HepG2 (cell line): ENCODE data around the gene PHF23. TPM values are rescaled to one million over a fixed set of nuclear protein-coding genes. Genes with fewer than 3 reads are reported as not detected.

ENCODE experiments used
- CC2D1A ChIP-seq: sonication (generic); formaldehyde crosslinking; IDR thresholded peaks from 2 replicates; pipeline ENCODE4 v1.8.1; 2023; ENCODE audit warnings: mild to moderate bottlenecking, missing genetic modification reagents
- FOXP1 ChIP-seq, 2 experiments: fragments of 450-650 bp in 1 of 2; IDR thresholded peaks; 2 replicates each; pipeline ENCODE4 v1.6.1; 2017 to 2018; ENCODE audit warnings: antibody characterized with exemption in 1 of 2
- HBP1 ChIP-seq: IDR thresholded peaks from 2 replicates; pipeline ENCODE4 v1.6.1; 2016; ENCODE audit warnings: low read depth, control low read depth
- HDAC2 ChIP-seq: sonication (generic); formaldehyde crosslinking; IDR thresholded peaks from 2 replicates; pipeline ENCODE4 v1.4.0; 2020; ENCODE audit warnings: missing genetic modification reagents
- JUNB ChIP-seq: sonication (generic); formaldehyde crosslinking; IDR thresholded peaks from 2 replicates; pipeline ENCODE4 v1.8.0; 2022; ENCODE audit warnings: missing genetic modification reagents, mild to moderate bottlenecking, borderline replicate concordance
- MEF2D ChIP-seq: sonication (generic); formaldehyde crosslinking; IDR thresholded peaks from 2 replicates; pipeline ENCODE4 v1.5.1; 2020; ENCODE audit warnings: mild to moderate bottlenecking, missing genetic modification reagents
- PHF5A ChIP-seq: IDR thresholded peaks from one replicate; pipeline ENCODE4 v1.6.1; 2018; ENCODE audit warnings: low read depth, missing genetic modification reagents; ENCODE audit not compliant: unreplicated experiment
- RELA ChIP-seq: sonication (generic); formaldehyde crosslinking; IDR thresholded peaks from 2 replicates; pipeline ENCODE4 v1.4.0; 2020; ENCODE audit warnings: missing genetic modification reagents
- RFX3 ChIP-seq: IDR thresholded peaks from 2 replicates; pipeline ENCODE4 v1.6.1; 2016; ENCODE audit warnings: missing biosample characterization, missing genetic modification reagents
- RFX5 ChIP-seq: IDR thresholded peaks from 2 replicates; pipeline ENCODE4 v1.6.1; 2011; ENCODE audit warnings: low read depth, low read length, improper control_type of control experiment
- RORA ChIP-seq: sonication (generic); formaldehyde crosslinking; IDR thresholded peaks from 2 replicates; pipeline ENCODE4 v1.5.0; 2020; ENCODE audit warnings: mild to moderate bottlenecking, missing genetic modification reagents, moderate library complexity
- SMAD3 ChIP-seq: sonication (generic); formaldehyde crosslinking; IDR thresholded peaks from 2 replicates; pipeline ENCODE4 v1.4.0; 2020; ENCODE audit warnings: missing genetic modification reagents
- ZBTB49 ChIP-seq: sonication (generic); formaldehyde crosslinking; IDR thresholded peaks from 2 replicates; pipeline ENCODE4 v1.4.0; 2020; ENCODE audit warnings: missing genetic modification reagents, borderline replicate concordance
- ZC3H4 ChIP-seq: sonication (generic); formaldehyde crosslinking; IDR thresholded peaks from 2 replicates; pipeline ENCODE4 v1.4.0; 2020; ENCODE audit warnings: missing genetic modification reagents, borderline replicate concordance
- ZEB1 ChIP-seq: IDR thresholded peaks from 2 replicates; pipeline ENCODE4 v1.6.1; 2012; ENCODE audit warnings: mild to moderate bottlenecking, low read depth, inconsistent platforms; ENCODE audit not compliant: insufficient replicate concordance
- ZNF124 ChIP-seq: sonication (generic); formaldehyde crosslinking; IDR thresholded peaks from 2 replicates; pipeline ENCODE4 v1.4.0; 2020; ENCODE audit warnings: missing genetic modification reagents
- ZNF232 ChIP-seq: sonication (generic); formaldehyde crosslinking; IDR thresholded peaks from 2 replicates; pipeline ENCODE4 v1.4.0; 2020; ENCODE audit warnings: missing genetic modification reagents, borderline replicate concordance
- ZNF510 ChIP-seq: sonication (generic); formaldehyde crosslinking; IDR thresholded peaks from 2 replicates; pipeline ENCODE4 v1.4.0; 2020; ENCODE audit warnings: low read depth, mild to moderate bottlenecking, missing genetic modification reagents
- ZNF644 ChIP-seq: IDR thresholded peaks from 2 replicates; pipeline ENCODE4 v1.6.1; 2016; ENCODE audit warnings: low read depth
- ZNF768 ChIP-seq: sonication (generic); formaldehyde crosslinking; IDR thresholded peaks from 2 replicates; pipeline ENCODE4 v1.4.0; 2020; ENCODE audit warnings: missing genetic modification reagents
- ZSCAN12 ChIP-seq: sonication (generic); formaldehyde crosslinking; IDR thresholded peaks from 2 replicates; pipeline ENCODE4 v1.9.0; 2021; ENCODE audit warnings: mild to moderate bottlenecking, missing genetic modification reagents
- polyA plus RNA-seq, 8 experiments: library from polyadenylated mRNA; depleted of rRNA in 3 of 8; stranded (reverse) in 7 of 8; unstranded in 1 of 8; fragments of >200 nt; fragmentation: Illumina TruSeq in 4 of 8; extraction: Trizol in 4 of 8; gene quantifications; 2 replicates each; pipeline versions ENCODE4 v1.2.1 to v1.2.3, GENCODE V29; 2011 to 2016; ENCODE audit warnings: low read depth in 4 of 8, missing spikeins in 1 of 8, mixed read lengths in 1 of 8; ENCODE audit not compliant: insufficient read depth in 1 of 8
- total RNA-seq, 5 experiments: library from RNA; depleted of rRNA; stranded (reverse); fragments of >200 nt; fragmentation: Illumina TruSeq; extraction: Trizol; gene quantifications; 2 replicates each; pipeline ENCODE4 v1.2.3, GENCODE V29; 2016; ENCODE audit warnings: low read depth in 1 of 5
- TF ChIP-seq, protein P1 (sequence below): sonication (generic); formaldehyde crosslinking; IDR thresholded peaks from 2 replicates; pipeline ENCODE4 v1.9.0; 2021; ENCODE audit warnings: missing genetic modification reagents, mild to moderate bottlenecking, borderline replicate concordance

Gene PHF23
- total and polyA plus RNA-seq, 2 of the 13 experiments (the other 11 are each of a cell fraction or from before 2014, with no cell fraction given) = 27.6 to 33.2 TPM

DNA sequence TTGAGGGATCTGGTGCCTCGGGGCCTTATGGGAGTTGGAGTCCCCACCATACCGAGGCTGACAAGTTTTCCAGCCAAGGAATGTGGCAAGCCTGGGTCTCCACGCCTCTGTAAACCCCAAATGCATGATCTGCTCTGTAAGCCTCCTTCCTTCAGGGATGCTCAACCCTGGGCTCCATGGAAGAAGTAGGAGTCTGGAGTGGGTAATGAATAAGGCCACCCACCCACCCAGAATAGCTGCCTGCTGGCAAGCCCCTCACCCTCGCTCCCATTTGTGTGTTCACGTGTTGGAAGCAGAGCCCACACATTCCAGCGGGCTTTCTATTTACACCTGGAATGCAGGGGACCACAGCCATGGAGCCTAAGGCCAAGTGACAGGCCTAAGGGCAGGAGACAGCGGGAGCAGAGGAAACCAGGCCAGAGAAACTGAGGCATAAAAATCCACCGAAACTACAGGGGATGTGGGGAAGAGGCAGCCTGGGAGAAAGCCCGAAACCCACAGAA is 24.1 kb downstream of the PHF23 start (continued):
- TF ChIP-seq CC2D1A (CRISPR knock-in tag) (no peak), RFX3 (CRISPR knock-in tag) (no peak), RELA (CRISPR knock-in tag) (no peak), ZBTB49 (CRISPR knock-in tag) (no peak), ZEB1 (peak; percentile 48), JUNB (CRISPR knock-in tag) (no peak), FOXP1 (IDR thresholded peaks at IDR 0.05) (no peak), FOXP1 (CRISPR knock-in tag; IDR thresholded peaks at IDR 0.05) (0 out of 2 replicates have a peak, but pooled peaks have one; percentile 1), HDAC2 (CRISPR knock-in tag) (no peak), MEF2D (CRISPR knock-in tag) (no peak), ZNF510 (CRISPR knock-in tag) (no peak), RFX5 (no peak), ZNF644 (no peak), PHF5A (no peak), RORA (CRISPR knock-in tag) (no peak), ZSCAN12 (CRISPR knock-in tag) (no peak), ZNF232 (CRISPR knock-in tag) (no peak), ZNF768 (no peak), ZC3H4 (no peak), HBP1 (CRISPR knock-in tag) (no peak), SMAD3 (peak; percentile 4; the same call in 1 of the 2 replicates), ZNF124 (CRISPR knock-in tag) (no peak)
- TF ChIP-seq, protein P1, sequence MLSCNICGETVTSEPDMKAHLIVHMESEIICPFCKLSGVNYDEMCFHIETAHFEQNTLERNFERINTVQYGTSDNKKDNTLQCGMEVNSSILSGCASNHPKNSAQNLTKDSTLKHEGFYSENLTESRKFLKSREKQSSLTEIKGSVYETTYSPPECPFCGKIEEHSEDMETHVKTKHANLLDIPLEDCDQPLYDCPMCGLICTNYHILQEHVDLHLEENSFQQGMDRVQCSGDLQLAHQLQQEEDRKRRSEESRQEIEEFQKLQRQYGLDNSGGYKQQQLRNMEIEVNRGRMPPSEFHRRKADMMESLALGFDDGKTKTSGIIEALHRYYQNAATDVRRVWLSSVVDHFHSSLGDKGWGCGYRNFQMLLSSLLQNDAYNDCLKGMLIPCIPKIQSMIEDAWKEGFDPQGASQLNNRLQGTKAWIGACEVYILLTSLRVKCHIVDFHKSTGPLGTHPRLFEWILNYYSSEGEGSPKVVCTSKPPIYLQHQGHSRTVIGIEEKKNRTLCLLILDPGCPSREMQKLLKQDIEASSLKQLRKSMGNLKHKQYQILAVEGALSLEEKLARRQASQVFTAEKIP = no peak
